HFFc6 (cell line): ENCODE results near the gene GRPEL1. TPM values are rescaled to one million over a fixed set of nuclear protein-coding genes. Genes with fewer than 3 reads are reported as not detected.

Experiments
- DNase-seq: peaks from one replicate; pipeline ENCODE4 v3.0.0-alpha.2; 2018
- H3K27ac Mint-ChIP-seq: 2 replicates; pipeline ENCODE4 v1.8.0; 2020; ENCODE audit warnings: mild to moderate bottlenecking, mixed read lengths
- H3K27me3 Mint-ChIP-seq: 2 replicates; pipeline ENCODE4 v1.8.0; 2021; ENCODE audit warnings: mild to moderate bottlenecking, moderate library complexity, mixed read lengths; ENCODE audit not compliant: insufficient read depth
- H3K36me3 Mint-ChIP-seq: 2 replicates; pipeline ENCODE4 v1.8.0; 2021; ENCODE audit warnings: low read depth, mixed read lengths
- H3K4me1 Mint-ChIP-seq: 2 replicates; pipeline ENCODE4 v1.8.0; 2020; ENCODE audit warnings: low read depth, mixed read lengths
- H3K4me3 Mint-ChIP-seq: 2 replicates; pipeline ENCODE4 v1.8.0; 2020; ENCODE audit warnings: mild to moderate bottlenecking, moderate library complexity, mixed read lengths
- H3K9me3 Mint-ChIP-seq: 2 replicates; pipeline ENCODE4 v1.8.0; 2020; ENCODE audit warnings: mild to moderate bottlenecking, mixed read lengths
- CTCF ChIP-seq: fragments of 200-600 bp; sonication (generic); IDR thresholded peaks from 2 replicates; pipeline ENCODE4 v1.5.0; 2021; ENCODE audit warnings: antibody characterized with exemption, mild to moderate bottlenecking
- total RNA-seq, 6 experiments: library from RNA; stranded (reverse); fragmentation: NEBNext Ultra II Directional; extraction: Animal tissue kit (Norgen Biotek cat#: 25700); gene quantifications; 2 replicates in 1 of 6; 3 replicates in 5 of 6; pipeline ENCODE4 v1.2.3, GENCODE V29; 2021

Gene GRPEL1
- total RNA-seq, 6 experiments from 2014 or later, result 43.1 to 62.1 (median 45.3) TPM

- H3K4me3 Mint-ChIP-seq, result no peak overlapping the region
- H3K27me3 Mint-ChIP-seq, result peaks cover 2% of the 10 kb centered on the region
- peaks cover 20% of the 10 kb centered on the region for H3K36me3 Mint-ChIP-seq
- H3K27ac Mint-ChIP-seq, result no peak overlapping the region; the same call in 1 of the 2 replicates
- H3K4me1 Mint-ChIP-seq, result peaks cover 18% of the 10 kb centered on the region
- no peak for TF ChIP-seq CTCF
- H3K9me3 Mint-ChIP-seq, result no peaks in the 10 kb centered on the region
- no peak for DNase-seq
These were observed 13.6 kb downstream of the GRPEL1 start for GRCh38 chr4:7054106-7054880.

- Mint-ChIP-seq H3K27ac (no peak overlapping the region), H3K27me3 (peaks cover 2% of the 10 kb centered on the region), H3K36me3 (peaks cover 20% of the 10 kb centered on the region), H3K4me3 (no peak overlapping the region), H3K4me1 (peaks cover 18% of the 10 kb centered on the region), H3K9me3 (no peaks in the 10 kb centered on the region)
- TF ChIP-seq CTCF, result no peak
- DNase-seq, result no peak
These were observed 14.7 kb downstream of the GRPEL1 start for GRCh38 chr4:7052923-7053715.

GRCh38 chr4:7052313-7052712, 15.6 kb downstream of the GRPEL1 start:
- no peak for TF ChIP-seq CTCF
- Mint-ChIP-seq H3K27ac (no peak overlapping the region), H3K9me3 (no peaks in the 10 kb centered on the region), H3K4me3 (no peak overlapping the region), H3K36me3 (peaks cover 20% of the 10 kb centered on the region), H3K27me3 (peaks cover 2% of the 10 kb centered on the region), H3K4me1 (peaks cover 18% of the 10 kb centered on the region)
- no peak for DNase-seq

GRCh38 chr4:7051905-7052304, 16.0 kb downstream of the GRPEL1 start:
- H3K9me3 Mint-ChIP-seq, result no peaks in the 10 kb centered on the region
- no peak for TF ChIP-seq CTCF
- no peak overlapping the region for H3K4me3 Mint-ChIP-seq
- peaks cover 2% of the 10 kb centered on the region for H3K27me3 Mint-ChIP-seq
- peaks cover 20% of the 10 kb centered on the region for H3K36me3 Mint-ChIP-seq
- H3K4me1 Mint-ChIP-seq, result peaks cover 22% of the 10 kb centered on the region
- DNase-seq, result no peak
- H3K27ac Mint-ChIP-seq, result no peak overlapping the region

- Mint-ChIP-seq H3K4me1 (peaks cover 30% of the 10 kb centered on the region), H3K9me3 (no peaks in the 10 kb centered on the region), H3K27me3 (peaks cover 2% of the 10 kb centered on the region), H3K27ac (no peak overlapping the region), H3K36me3 (peaks cover 20% of the 10 kb centered on the region), H3K4me3 (no peak overlapping the region)
- no peak for TF ChIP-seq CTCF
- no peak for DNase-seq
These were observed 16.7 kb downstream of the GRPEL1 start for GRCh38 chr4:7051144-7051495.
